ENCODE data around the gene SLC25A24. TPM values are rescaled to one million over a fixed set of nuclear protein-coding genes. Genes with fewer than 3 reads are reported as not detected.

Gene SLC25A24
- 28.3 and 34.9 TPM in 2 replicates for total RNA-seq

GRCh38 chr1:108199781-108200686 lies at the start of gene SLC25A24:
Gene SLC25A24, minus strand, starts transcription at chr1:108200343. Its CDS starts 205 bp downstream, at chr1:108200138.

GRCh38 chr1:108243976-108244375 lies 43.8 kb upstream of the SLC25A24 start, which contains the start of gene NBPF4:
Gene NBPF4, minus strand, starts transcription at chr1:108244076. Its CDS starts 315 bp downstream, at chr1:108243761.

Other genes with a start within 250 kb of the SLC25A24 start
- not detected in 2 replicates for gene VAV3, start 235.2 kb downstream of the SLC25A24 start, total RNA-seq
- not detected in 2 replicates for gene NBPF4, start 43.7 kb upstream of the SLC25A24 start, total RNA-seq
- gene NBPF6, start 250.0 kb upstream of the SLC25A24 start, total RNA-seq, result not detected in 2 replicates

All from myometrial cell (primary cell).